ENCODE results near the gene CNTNAP2.
A peak's percentile ranks its signal among the peaks of the same experiment; 100 is the strongest.

The CNTNAP2 gene

GRCh38 chr7:146773506-146773905, 656.9 kb downstream of the CNTNAP2 start:
- H3K23ac ChIP-seq (ENCODE audit: low read length) = no peak overlapping the region
- DNase-seq = no peak
- WGBS (ENCODE audit: extremely low coverage, insufficient coverage, low lambda C conversion rate) = no CpG with 5 or more reads among the region's 5 CpGs
- H4K8ac ChIP-seq (ENCODE audit: low read depth, low read length) = no peak overlapping the region
- no peak overlapping the region for H3K4me2 ChIP-seq (ENCODE audit: low read length)
- H3K36me3 ChIP-seq (ENCODE audit: control insufficient read depth, insufficient read depth, low read length) = no peaks in the 10 kb centered on the region
- no peak overlapping the region for H3K4me3 ChIP-seq (ENCODE audit: low read length)
- H3K9ac ChIP-seq (ENCODE audit: low read length) = no peak overlapping the region
- H2BK5ac ChIP-seq (ENCODE audit: low read length) = no peak overlapping the region
- no peaks in the 10 kb centered on the region for H3K27me3 ChIP-seq (ENCODE audit: insufficient read depth, low read length, poor library complexity)
- H3K56ac ChIP-seq (ENCODE audit: low read length) = no peak overlapping the region
- no peak overlapping the region for H3K4ac ChIP-seq (ENCODE audit: low read depth, low read length)
- no peaks in the 10 kb centered on the region for H3K4me1 ChIP-seq (ENCODE audit: control insufficient read depth, low read depth, low read length)
- H3K18ac ChIP-seq (ENCODE audit: low read length) = no peak overlapping the region
- no peaks in the 10 kb centered on the region for H3K79me1 ChIP-seq (ENCODE audit: low read length)
- no peak overlapping the region for H3K27ac ChIP-seq (ENCODE audit: low read depth, low read length)
- H4K5ac ChIP-seq (ENCODE audit: low read length) = no peak overlapping the region
- no peak overlapping the region for H2BK120ac ChIP-seq (ENCODE audit: low read depth, low read length)
- H3K79me2 ChIP-seq (ENCODE audit: control insufficient read depth, insufficient read depth, low read length) = no peaks in the 10 kb centered on the region
- no peak overlapping the region for H2AK5ac ChIP-seq (ENCODE audit: low read length)
- no peak overlapping the region for H2BK15ac ChIP-seq (replicated peaks; ENCODE audit: low read depth)

DNA sequence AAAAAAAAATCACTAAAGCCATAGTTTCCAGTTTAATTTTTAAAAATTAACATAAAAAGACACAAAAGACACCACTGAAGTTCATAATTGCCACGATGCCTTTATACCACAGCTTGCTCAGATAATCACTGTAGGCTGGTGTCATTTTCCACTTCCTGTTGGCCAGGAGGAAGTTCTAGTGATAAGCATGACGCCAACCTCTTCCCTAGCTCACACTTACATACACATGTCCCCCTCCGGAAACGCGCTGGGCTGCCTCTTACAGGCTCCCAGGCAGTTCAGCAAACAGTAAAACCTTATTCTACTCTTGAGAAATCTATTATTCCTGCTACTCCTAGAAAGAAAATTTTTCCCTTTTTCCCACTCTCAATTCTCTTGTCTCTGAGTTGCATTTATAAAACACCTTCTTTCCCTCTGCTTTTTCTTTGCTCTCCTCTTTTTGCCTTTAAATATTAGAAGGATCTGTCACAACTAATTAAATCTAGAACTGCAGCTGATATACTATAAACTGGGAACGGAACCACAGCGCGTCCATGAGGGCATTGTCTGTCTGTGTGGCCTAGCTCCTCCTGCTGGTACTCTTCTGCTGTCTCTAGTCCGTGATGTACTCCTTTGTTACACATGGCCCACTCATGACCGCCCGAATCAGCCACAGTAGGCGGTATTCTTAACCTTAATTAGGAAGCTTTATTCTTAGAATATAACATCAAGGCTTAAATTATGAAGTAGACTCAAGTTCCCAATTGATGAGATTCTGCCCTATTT, 664.9 kb downstream of the CNTNAP2 start:
- Histone ChIP-seq H3K27me3 (ENCODE audit: insufficient read depth, low read length, poor library complexity) (no peaks in the 10 kb centered on the region), H3K79me2 (ENCODE audit: control insufficient read depth, insufficient read depth, low read length) (no peaks in the 10 kb centered on the region), H3K4me3 (ENCODE audit: low read length) (no peak overlapping the region), H3K4me2 (ENCODE audit: low read length) (no peak overlapping the region), H2BK5ac (ENCODE audit: low read length) (no peak overlapping the region), H3K27ac (ENCODE audit: low read depth, low read length) (no peak overlapping the region), H3K23ac (ENCODE audit: low read length) (no peak overlapping the region), H3K4me1 (ENCODE audit: control insufficient read depth, low read depth, low read length) (no peaks in the 10 kb centered on the region), H3K18ac (ENCODE audit: low read length) (no peak overlapping the region), H3K9ac (ENCODE audit: low read length) (no peak overlapping the region), H3K36me3 (ENCODE audit: control insufficient read depth, insufficient read depth, low read length) (no peaks in the 10 kb centered on the region), H4K5ac (ENCODE audit: low read length) (no peak overlapping the region), H2BK120ac (ENCODE audit: low read depth, low read length) (no peak overlapping the region), H3K4ac (ENCODE audit: low read depth, low read length) (no peak overlapping the region), H3K79me1 (ENCODE audit: low read length) (no peaks in the 10 kb centered on the region), H4K8ac (ENCODE audit: low read depth, low read length) (no peak overlapping the region), H3K56ac (ENCODE audit: low read length) (no peak overlapping the region), H2BK15ac (replicated peaks; ENCODE audit: low read depth) (no peak overlapping the region), H2AK5ac (ENCODE audit: low read length) (no peak overlapping the region)
- peak; percentile 31 for DNase-seq
- WGBS (ENCODE audit: extremely low coverage, insufficient coverage, low lambda C conversion rate) = no CpG with 5 or more reads among the region's 12 CpGs

DNA sequence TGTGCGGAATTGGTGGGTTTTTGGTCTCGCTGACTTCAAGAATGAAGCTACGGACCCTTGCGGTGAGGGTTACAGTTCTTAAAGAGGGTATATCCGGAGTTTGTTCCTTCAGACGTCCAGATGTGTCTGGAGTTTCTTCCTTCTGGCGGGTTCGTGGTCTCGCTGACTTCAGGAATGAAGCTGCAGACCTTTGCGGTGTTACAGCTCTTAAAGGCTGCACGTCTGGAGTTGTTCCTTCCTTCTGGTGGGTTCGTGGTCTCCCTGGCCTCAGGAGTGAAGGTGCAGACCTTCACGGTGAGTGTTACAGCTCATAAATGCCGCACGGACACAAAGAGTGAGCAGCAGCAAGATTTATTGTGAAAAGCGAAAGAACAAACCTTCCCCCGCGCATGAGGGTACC, 670.7 kb downstream of the CNTNAP2 start:
- Histone ChIP-seq H3K4me1 (ENCODE audit: control insufficient read depth, low read depth, low read length) (peaks cover under 1% of the 10 kb centered on the region), H3K9ac (ENCODE audit: low read length) (no peak overlapping the region), H3K4ac (ENCODE audit: low read depth, low read length) (no peak overlapping the region), H2BK5ac (ENCODE audit: low read length) (no peak overlapping the region), H4K8ac (ENCODE audit: low read depth, low read length) (no peak overlapping the region), H3K27me3 (ENCODE audit: insufficient read depth, low read length, poor library complexity) (no peaks in the 10 kb centered on the region), H2BK120ac (ENCODE audit: low read depth, low read length) (no peak overlapping the region), H3K36me3 (ENCODE audit: control insufficient read depth, insufficient read depth, low read length) (no peaks in the 10 kb centered on the region), H3K4me2 (ENCODE audit: low read length) (no peak overlapping the region), H3K4me3 (ENCODE audit: low read length) (no peak overlapping the region), H3K23ac (ENCODE audit: low read length) (no peak overlapping the region), H3K79me2 (ENCODE audit: control insufficient read depth, insufficient read depth, low read length) (no peaks in the 10 kb centered on the region), H2AK5ac (ENCODE audit: low read length) (no peak overlapping the region), H2BK15ac (replicated peaks; ENCODE audit: low read depth) (no peak overlapping the region), H4K5ac (ENCODE audit: low read length) (no peak overlapping the region), H3K56ac (ENCODE audit: low read length) (no peak overlapping the region), H3K18ac (ENCODE audit: low read length) (no peak overlapping the region), H3K27ac (ENCODE audit: low read depth, low read length) (no peak overlapping the region), H3K79me1 (ENCODE audit: low read length) (no peaks in the 10 kb centered on the region)
- DNase-seq = no peak
- no CpG with 5 or more reads among the region's 18 CpGs for WGBS (ENCODE audit: extremely low coverage, insufficient coverage, low lambda C conversion rate)

DNA sequence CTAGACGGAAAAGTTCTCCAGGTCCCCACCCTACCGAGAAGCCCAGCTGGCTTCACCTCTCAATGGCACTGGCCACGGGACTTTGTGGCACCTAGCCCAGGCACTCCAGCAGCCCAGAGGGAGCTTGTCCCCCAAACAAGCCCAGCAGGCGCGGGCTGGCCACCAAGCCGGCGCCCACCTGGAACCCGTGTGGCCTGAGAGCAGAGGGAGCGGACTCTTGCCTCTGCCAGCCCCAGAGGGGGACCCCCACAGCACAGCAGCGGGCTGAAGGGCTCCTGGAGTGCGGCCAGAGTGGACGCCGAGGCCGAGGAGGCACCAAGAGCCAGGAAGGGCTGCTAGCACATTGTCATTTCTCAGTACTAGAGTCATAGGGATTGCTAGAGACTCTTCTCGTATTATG, 671.4 kb downstream of the CNTNAP2 start:
- Histone ChIP-seq H2AK5ac (ENCODE audit: low read length) (no peak overlapping the region), H2BK15ac (replicated peaks; ENCODE audit: low read depth) (no peak overlapping the region), H3K4me1 (ENCODE audit: control insufficient read depth, low read depth, low read length) (peaks cover 3% of the 10 kb centered on the region), H4K5ac (ENCODE audit: low read length) (no peak overlapping the region), H3K79me1 (ENCODE audit: low read length) (no peaks in the 10 kb centered on the region), H3K4ac (ENCODE audit: low read depth, low read length) (no peak overlapping the region), H2BK120ac (ENCODE audit: low read depth, low read length) (no peak overlapping the region), H3K27me3 (ENCODE audit: insufficient read depth, low read length, poor library complexity) (no peaks in the 10 kb centered on the region), H3K9ac (ENCODE audit: low read length) (no peak overlapping the region), H3K18ac (ENCODE audit: low read length) (no peak overlapping the region), H3K79me2 (ENCODE audit: control insufficient read depth, insufficient read depth, low read length) (no peaks in the 10 kb centered on the region), H3K36me3 (ENCODE audit: control insufficient read depth, insufficient read depth, low read length) (no peaks in the 10 kb centered on the region), H4K8ac (ENCODE audit: low read depth, low read length) (no peak overlapping the region), H2BK5ac (ENCODE audit: low read length) (no peak overlapping the region), H3K4me3 (ENCODE audit: low read length) (no peak overlapping the region), H3K4me2 (ENCODE audit: low read length) (no peak overlapping the region), H3K23ac (ENCODE audit: low read length) (no peak overlapping the region), H3K27ac (ENCODE audit: low read depth, low read length) (no peak overlapping the region), H3K56ac (ENCODE audit: low read length) (no peak overlapping the region)
- WGBS (ENCODE audit: extremely low coverage, insufficient coverage, low lambda C conversion rate) = no CpG with 5 or more reads among the region's 15 CpGs
- DNase-seq = no peak

DNA sequence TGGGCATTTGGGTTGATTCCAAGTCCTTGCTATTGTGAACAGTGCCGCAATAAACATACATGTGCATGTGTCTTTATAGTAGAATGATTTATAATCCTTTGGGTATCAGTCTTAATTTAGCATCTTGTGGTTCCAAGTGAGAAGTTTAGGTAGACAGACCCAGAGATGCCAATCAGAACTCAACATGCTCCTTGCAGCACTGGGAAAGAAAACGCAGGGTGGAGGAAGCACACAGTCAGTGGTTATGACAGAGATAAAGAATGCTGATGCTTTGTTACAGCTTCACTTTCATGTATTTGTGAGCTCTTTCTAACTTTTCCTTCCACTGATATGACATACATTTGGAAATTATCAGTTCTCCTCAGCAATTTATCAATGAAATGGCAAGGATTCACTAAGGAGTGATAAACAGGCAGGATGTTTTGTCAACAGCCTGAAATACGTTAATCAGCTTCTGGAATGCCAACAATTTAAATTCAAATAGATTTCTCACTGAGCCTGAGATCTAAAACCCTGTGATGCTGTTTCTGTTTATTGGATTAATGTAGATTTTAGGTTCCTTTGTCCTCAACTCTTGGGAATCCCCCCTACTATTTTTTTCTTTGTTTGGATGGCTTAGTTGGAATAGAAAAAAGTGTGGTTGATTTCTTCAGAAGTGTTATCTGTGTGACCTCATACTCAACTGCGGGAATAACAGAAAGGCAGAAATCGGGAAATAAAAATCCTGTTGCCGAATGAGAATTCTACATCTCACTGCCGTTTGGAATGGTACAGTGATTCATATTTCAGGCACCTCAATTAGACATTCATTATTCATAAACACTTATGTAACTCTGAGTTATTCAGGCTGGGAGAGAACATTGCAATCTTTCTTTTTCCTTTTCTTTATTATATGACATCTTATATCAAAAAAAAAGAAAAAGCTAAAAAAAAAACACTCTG, 675.0 kb downstream of the CNTNAP2 start:
- H3K79me1 ChIP-seq (ENCODE audit: low read length) = no peaks in the 10 kb centered on the region
- no peak overlapping the region for H4K8ac ChIP-seq (ENCODE audit: low read depth, low read length)
- H3K18ac ChIP-seq (ENCODE audit: low read length) = no peak overlapping the region
- H3K27me3 ChIP-seq (ENCODE audit: insufficient read depth, low read length, poor library complexity) = no peaks in the 10 kb centered on the region
- H4K5ac ChIP-seq (ENCODE audit: low read length) = no peak overlapping the region
- H3K36me3 ChIP-seq (ENCODE audit: control insufficient read depth, insufficient read depth, low read length) = no peaks in the 10 kb centered on the region
- no peaks in the 10 kb centered on the region for H3K79me2 ChIP-seq (ENCODE audit: control insufficient read depth, insufficient read depth, low read length)
- no peak overlapping the region for H2AK5ac ChIP-seq (ENCODE audit: low read length)
- H3K27ac ChIP-seq (ENCODE audit: low read depth, low read length) = no peak overlapping the region
- H2BK15ac ChIP-seq (replicated peaks; ENCODE audit: low read depth) = no peak overlapping the region
- H2BK120ac ChIP-seq (ENCODE audit: low read depth, low read length) = no peak overlapping the region
- no peak overlapping the region for H3K4me3 ChIP-seq (ENCODE audit: low read length)
- no CpG with 5 or more reads among the region's 7 CpGs for WGBS (ENCODE audit: extremely low coverage, insufficient coverage, low lambda C conversion rate)
- peaks cover 3% of the 10 kb centered on the region for H3K4me1 ChIP-seq (ENCODE audit: control insufficient read depth, low read depth, low read length)
- DNase-seq = peak; percentile 91
- no peak overlapping the region for H3K9ac ChIP-seq (ENCODE audit: low read length)
- no peak overlapping the region for H3K4me2 ChIP-seq (ENCODE audit: low read length)
- no peak overlapping the region for H3K23ac ChIP-seq (ENCODE audit: low read length)
- no peak overlapping the region for H3K4ac ChIP-seq (ENCODE audit: low read depth, low read length)
- no peak overlapping the region for H2BK5ac ChIP-seq (ENCODE audit: low read length)
- no peak overlapping the region for H3K56ac ChIP-seq (ENCODE audit: low read length)
